HCT116 (cell line): ENCODE data around the gene ECEL1. TPM values are rescaled to one million over a fixed set of nuclear protein-coding genes. Genes with fewer than 3 reads are reported as not detected.

Experiments
- ATAC-seq: fragments of 200-7000 bp; cut with Tn5 transposase; 2 replicates; pipeline ENCODE4 v1.9.1; 2020; ENCODE audit warnings: mild to moderate bottlenecking, moderate library complexity
- BruUV-seq: library from RNA; stranded (reverse); fragments of 400-500 nt; replicated peaks from 2 replicates; lab custom pipeline; 2021; lab: Mats Ljungman, UMichigan
- CTCF ChIA-PET: fragments of 300-600 bp; sonication (Branson Sonifier 250); formaldehyde crosslinking; loops from one replicate; lab custom pipeline; 2021; ENCODE audit warnings: antibody characterized with exemption; lab: Charles Lee
- POLR2A ChIA-PET: fragments of 300-600, 350-600 bp; sonication (Branson Sonifier 250); formaldehyde crosslinking; loops from one replicate; lab custom pipeline; 2021; ENCODE audit warnings: antibody characterized with exemption; lab: Charles Lee
- RAD21 ChIA-PET, 2 experiments: fragments of 300-600 bp; sonication (Branson Sonifier 250); formaldehyde crosslinking; loops; one replicate each; lab custom pipeline; 2023; ENCODE audit warnings: low total read pairs in 2 of 2; ENCODE audit not compliant: uncharacterized antibody in 2 of 2, unreplicated experiment in 2 of 2, low non-redundant PET in 1 of 2; lab: Charles Lee
- DNase-seq: peaks from one replicate; pipeline ENCODE4 v3.0.0-alpha.2; 2010; ENCODE audit warnings: low read depth, low spot score
- H2AFZ ChIP-seq: fragments of 200-600 bp; shearing (Covaris generic), sonication (generic); 2 replicates; pipeline ENCODE4 v1.6.1; 2017; ENCODE audit warnings: low read depth, mixed run types, mixed read lengths, antibody characterized with exemption, low read length; ENCODE audit not compliant: poor library complexity, severe bottlenecking
- H3K27ac ChIP-seq: 2 replicates; pipeline ENCODE4 v1.5.1; 2012; ENCODE audit warnings: low read depth, low read length
- H3K27me3 ChIP-seq: fragments of 200-600 bp; sonication (generic); 2 replicates; pipeline ENCODE4 v1.6.1; 2016; ENCODE audit warnings: mixed run types, low read length, mixed read lengths; ENCODE audit not compliant: insufficient read depth
- H3K36me3 ChIP-seq, 2 experiments: fragments of 200-500 bp in 1 of 2; fragments of 200-600 bp in 1 of 2; sonication (Bioruptor generic) in 1 of 2; sonication (generic) in 1 of 2; 2 replicates each; pipeline versions ENCODE4 v1.5.1 to v1.6.1; 2014 to 2016; ENCODE audit warnings: low read length in 2 of 2, inconsistent platforms in 1 of 2, mixed read lengths in 1 of 2, mixed run types in 1 of 2; ENCODE audit not compliant: insufficient read depth in 2 of 2, control insufficient read depth in 1 of 2
- H3K4me1 ChIP-seq, 2 experiments: fragments of 200-600 bp in 1 of 2; sonication (generic) in 1 of 2; 2 replicates each; pipeline versions ENCODE4 v1.5.1 to v1.6.1; 2012 to 2017; ENCODE audit warnings: low read length in 2 of 2, inconsistent platforms in 1 of 2, mild to moderate bottlenecking in 1 of 2, mixed read lengths in 1 of 2, mixed run types in 1 of 2, moderate library complexity in 1 of 2; ENCODE audit not compliant: insufficient read depth in 2 of 2, control insufficient read depth in 1 of 2
- H3K4me2 ChIP-seq: fragments of 200-600 bp; sonication (generic); 2 replicates; pipeline ENCODE4 v1.6.1; 2017; ENCODE audit warnings: mixed run types, low read length, mixed read lengths
- H3K4me3 ChIP-seq, 2 experiments: fragments of 200-600 bp in 1 of 2; sonication (generic) in 1 of 2; replicated peaks in 1 of 2; 2 replicates each; pipeline ENCODE4 v1.5.1; 2011 to 2016; ENCODE audit warnings: low read length in 2 of 2, control low read depth in 1 of 2, low read depth in 1 of 2, mild to moderate bottlenecking in 1 of 2, mixed read lengths in 1 of 2, mixed run types in 1 of 2
- H3K79me2 ChIP-seq: fragments of 200-600 bp; sonication (generic); 2 replicates; pipeline ENCODE4 v1.6.1; 2017; ENCODE audit warnings: mild to moderate bottlenecking, mixed run types, low read length, moderate library complexity, mixed read lengths; ENCODE audit not compliant: insufficient read depth
- H3K9ac ChIP-seq: fragments of 200-600 bp; sonication (generic); 2 replicates; pipeline ENCODE4 v1.6.1; 2016; ENCODE audit warnings: low read length, mixed read lengths
- H3K9me2 ChIP-seq: fragments of 200-600 bp; sonication (generic), shearing (Covaris generic); 2 replicates; pipeline ENCODE4 v1.6.1; 2017; ENCODE audit warnings: mixed run types, mild to moderate bottlenecking, moderate library complexity; ENCODE audit not compliant: insufficient read depth
- H3K9me3 ChIP-seq, 2 experiments: fragments of 200-500 bp in 1 of 2; fragments of 200-600 bp in 1 of 2; sonication (Bioruptor generic) in 1 of 2; sonication (generic) in 1 of 2; 2 replicates each; pipeline ENCODE4 v1.6.1; 2014 to 2017; ENCODE audit warnings: low read length in 2 of 2, mixed read lengths in 2 of 2, inconsistent platforms in 1 of 2, low read depth in 1 of 2, mild to moderate bottlenecking in 1 of 2, mixed run types in 1 of 2, moderate library complexity in 1 of 2; ENCODE audit not compliant: control insufficient read depth in 1 of 2, insufficient read depth in 1 of 2
- H4K20me1 ChIP-seq: fragments of 200-600 bp; sonication (generic), shearing (Covaris generic); 2 replicates; pipeline ENCODE4 v1.6.1; 2017; ENCODE audit warnings: mixed run types, mild to moderate bottlenecking, moderate library complexity; ENCODE audit not compliant: insufficient read depth
- CBX3 ChIP-seq: IDR thresholded peaks from 2 replicates; pipeline ENCODE4 v1.6.1; 2012; ENCODE audit warnings: low read depth
- CEBPB ChIP-seq: IDR thresholded peaks from 2 replicates; pipeline ENCODE4 v1.6.1; 2012; ENCODE audit warnings: low read depth
- EGR1 ChIP-seq: IDR thresholded peaks from 2 replicates; pipeline ENCODE4 v1.6.1; 2012; ENCODE audit warnings: low read depth
- FOSL1 ChIP-seq: IDR thresholded peaks from 2 replicates; pipeline ENCODE4 v1.6.1; 2012; ENCODE audit warnings: low read depth
- JUND ChIP-seq: IDR thresholded peaks from 2 replicates; pipeline ENCODE4 v1.6.1; 2012
- POLR2A ChIP-seq: IDR thresholded peaks from 2 replicates; pipeline ENCODE4 v1.7.0; 2011; ENCODE audit warnings: borderline replicate concordance; ENCODE audit not compliant: insufficient read depth, insufficient read length; ENCODE audit errors: extremely low read depth
- POLR2AphosphoS5 ChIP-seq: IDR thresholded peaks from 2 replicates; pipeline ENCODE4 v1.6.1; 2011; ENCODE audit warnings: mild to moderate bottlenecking, low read depth, low read length, moderate library complexity
- SP1 ChIP-seq: IDR thresholded peaks from 2 replicates; pipeline ENCODE4 v1.6.1; 2012; ENCODE audit warnings: low read depth
- intact Hi-C: fragments of 100-400 bp; cut with micrococcal nuclease; formaldehyde crosslinking; loops from 2 replicates; pipeline ENCODE4 v1.10.0; 2022
- total RNA-seq: library from RNA; stranded (reverse); gene quantifications from one replicate; pipeline ENCODE4 v1.2.1, GENCODE V29; 2021; ENCODE audit not compliant: unreplicated experiment
- TF ChIP-seq, protein P1 (sequence below), 3 experiments: fragments of 200-600 bp in 1 of 3; sonication (generic) in 1 of 3; IDR thresholded peaks in 2 of 3; conservative IDR thresholded peaks in 1 of 3; 2 replicates each; pipeline ENCODE4 v1.5.1; 2012 to 2017; ENCODE audit warnings: low read depth in 2 of 3, low read length in 2 of 3, antibody characterized with exemption in 1 of 3, borderline replicate concordance in 1 of 3, control low read depth in 1 of 3, mild to moderate bottlenecking in 1 of 3, mixed read lengths in 1 of 3, mixed run types in 1 of 3, moderate library complexity in 1 of 3; ENCODE audit not compliant: insufficient read depth in 1 of 3
- TF ChIP-seq, protein P2 (sequence below): IDR thresholded peaks from 2 replicates; pipeline ENCODE4 v1.6.1; 2012
- TF ChIP-seq, protein P3 (sequence below): IDR thresholded peaks from 2 replicates; pipeline ENCODE4 v1.6.1; 2012
- TF ChIP-seq, protein P4 (sequence below): IDR thresholded peaks from 2 replicates; pipeline ENCODE4 v1.6.1; 2012; ENCODE audit warnings: low read depth

ECEL1 gene
- total RNA-seq, 1 experiment from 2014 or later, result not detected

DNA sequence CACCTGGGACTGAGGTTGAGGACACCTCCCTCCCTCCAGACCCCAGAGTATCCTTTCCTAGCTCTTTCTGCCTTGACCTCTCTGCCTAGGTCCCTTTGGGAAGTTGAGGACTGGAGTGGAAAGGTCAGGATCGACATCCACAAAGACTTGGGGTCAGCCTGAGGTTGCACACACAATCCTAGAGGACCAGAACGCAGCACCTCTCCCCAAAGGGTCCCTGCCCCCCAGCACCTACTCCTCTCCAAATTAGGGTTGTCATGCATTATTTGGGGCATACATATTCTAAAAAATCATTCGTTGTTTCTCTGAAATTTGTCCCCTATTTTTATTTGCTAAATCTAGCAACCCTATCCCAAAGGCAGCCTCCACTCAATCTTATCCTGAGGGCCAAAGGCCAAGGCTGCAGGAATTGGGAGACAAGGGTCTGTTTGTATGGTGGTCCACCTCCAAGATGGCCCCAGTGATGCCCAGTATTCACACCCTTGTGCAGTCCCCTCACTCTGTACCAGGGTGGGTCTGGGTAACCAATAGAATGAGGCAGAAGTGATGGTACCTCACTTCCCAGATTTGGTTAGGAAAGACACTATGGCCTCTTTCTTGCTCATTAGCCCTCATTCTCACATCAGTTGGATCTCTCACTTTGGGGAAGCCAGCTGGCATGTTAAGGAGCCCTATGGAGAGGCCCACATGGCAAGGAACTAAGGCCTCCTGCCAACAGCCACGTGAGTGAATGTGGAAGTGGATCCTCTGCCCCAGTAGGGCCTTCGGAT, 48.3 kb upstream of the ECEL1 start:
- intact Hi-C loops, result no loop called here
- Histone ChIP-seq H3K4me2 (no peak overlapping the region), H3K9ac (no peak overlapping the region), H2AFZ (no peak overlapping the region), H3K36me3 (no peaks in the 10 kb centered on the region), H3K27ac (no peak overlapping the region), H3K9me3 (peaks cover 0 to 8% of the 10 kb centered on the region in 2 experiments; a peak in 3 of 4 replicates), H3K9me2 (no peaks in the 10 kb centered on the region), H3K4me3 (no peak overlapping the region), H3K79me2 (no peaks in the 10 kb centered on the region), H3K4me1 (0 out of 4 replicates have a peak, but pooled peaks cover 0 to 3% of the 10 kb centered on the region in 2 experiments), H4K20me1 (no peaks in the 10 kb centered on the region), H3K27me3 (no peaks in the 10 kb centered on the region)
- no peak for ATAC-seq
- BruUV-seq, result no TSS peak
- DNase-seq, result no peak
- CTCF ChIA-PET, result no interaction called here
- RAD21 ChIA-PET, result no interaction called here
- POLR2A ChIA-PET, result no interaction called here
- TF ChIP-seq, protein P1, sequence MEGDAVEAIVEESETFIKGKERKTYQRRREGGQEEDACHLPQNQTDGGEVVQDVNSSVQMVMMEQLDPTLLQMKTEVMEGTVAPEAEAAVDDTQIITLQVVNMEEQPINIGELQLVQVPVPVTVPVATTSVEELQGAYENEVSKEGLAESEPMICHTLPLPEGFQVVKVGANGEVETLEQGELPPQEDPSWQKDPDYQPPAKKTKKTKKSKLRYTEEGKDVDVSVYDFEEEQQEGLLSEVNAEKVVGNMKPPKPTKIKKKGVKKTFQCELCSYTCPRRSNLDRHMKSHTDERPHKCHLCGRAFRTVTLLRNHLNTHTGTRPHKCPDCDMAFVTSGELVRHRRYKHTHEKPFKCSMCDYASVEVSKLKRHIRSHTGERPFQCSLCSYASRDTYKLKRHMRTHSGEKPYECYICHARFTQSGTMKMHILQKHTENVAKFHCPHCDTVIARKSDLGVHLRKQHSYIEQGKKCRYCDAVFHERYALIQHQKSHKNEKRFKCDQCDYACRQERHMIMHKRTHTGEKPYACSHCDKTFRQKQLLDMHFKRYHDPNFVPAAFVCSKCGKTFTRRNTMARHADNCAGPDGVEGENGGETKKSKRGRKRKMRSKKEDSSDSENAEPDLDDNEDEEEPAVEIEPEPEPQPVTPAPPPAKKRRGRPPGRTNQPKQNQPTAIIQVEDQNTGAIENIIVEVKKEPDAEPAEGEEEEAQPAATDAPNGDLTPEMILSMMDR (IDR thresholded peaks at IDR 0.05 in 2 of 3, conservative IDR thresholded peaks at IDR 0.05 in 1 of 3; ENCODE audit: borderline replicate concordance in 1 of 3, insufficient read depth in 1 of 3, low read depth in 2 of 3, low read length in 2 of 3), result no peak
- no peak for TF ChIP-seq EGR1
- TF ChIP-seq POLR2AphosphoS5, result no peak
- TF ChIP-seq, protein P2, sequence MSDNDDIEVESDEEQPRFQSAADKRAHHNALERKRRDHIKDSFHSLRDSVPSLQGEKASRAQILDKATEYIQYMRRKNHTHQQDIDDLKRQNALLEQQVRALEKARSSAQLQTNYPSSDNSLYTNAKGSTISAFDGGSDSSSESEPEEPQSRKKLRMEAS, result no peak
- TF ChIP-seq, protein P3, sequence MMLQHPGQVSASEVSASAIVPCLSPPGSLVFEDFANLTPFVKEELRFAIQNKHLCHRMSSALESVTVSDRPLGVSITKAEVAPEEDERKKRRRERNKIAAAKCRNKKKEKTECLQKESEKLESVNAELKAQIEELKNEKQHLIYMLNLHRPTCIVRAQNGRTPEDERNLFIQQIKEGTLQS, result no peak
- no peak for TF ChIP-seq CEBPB
- TF ChIP-seq FOSL1, result no peak
- TF ChIP-seq, protein P4, sequence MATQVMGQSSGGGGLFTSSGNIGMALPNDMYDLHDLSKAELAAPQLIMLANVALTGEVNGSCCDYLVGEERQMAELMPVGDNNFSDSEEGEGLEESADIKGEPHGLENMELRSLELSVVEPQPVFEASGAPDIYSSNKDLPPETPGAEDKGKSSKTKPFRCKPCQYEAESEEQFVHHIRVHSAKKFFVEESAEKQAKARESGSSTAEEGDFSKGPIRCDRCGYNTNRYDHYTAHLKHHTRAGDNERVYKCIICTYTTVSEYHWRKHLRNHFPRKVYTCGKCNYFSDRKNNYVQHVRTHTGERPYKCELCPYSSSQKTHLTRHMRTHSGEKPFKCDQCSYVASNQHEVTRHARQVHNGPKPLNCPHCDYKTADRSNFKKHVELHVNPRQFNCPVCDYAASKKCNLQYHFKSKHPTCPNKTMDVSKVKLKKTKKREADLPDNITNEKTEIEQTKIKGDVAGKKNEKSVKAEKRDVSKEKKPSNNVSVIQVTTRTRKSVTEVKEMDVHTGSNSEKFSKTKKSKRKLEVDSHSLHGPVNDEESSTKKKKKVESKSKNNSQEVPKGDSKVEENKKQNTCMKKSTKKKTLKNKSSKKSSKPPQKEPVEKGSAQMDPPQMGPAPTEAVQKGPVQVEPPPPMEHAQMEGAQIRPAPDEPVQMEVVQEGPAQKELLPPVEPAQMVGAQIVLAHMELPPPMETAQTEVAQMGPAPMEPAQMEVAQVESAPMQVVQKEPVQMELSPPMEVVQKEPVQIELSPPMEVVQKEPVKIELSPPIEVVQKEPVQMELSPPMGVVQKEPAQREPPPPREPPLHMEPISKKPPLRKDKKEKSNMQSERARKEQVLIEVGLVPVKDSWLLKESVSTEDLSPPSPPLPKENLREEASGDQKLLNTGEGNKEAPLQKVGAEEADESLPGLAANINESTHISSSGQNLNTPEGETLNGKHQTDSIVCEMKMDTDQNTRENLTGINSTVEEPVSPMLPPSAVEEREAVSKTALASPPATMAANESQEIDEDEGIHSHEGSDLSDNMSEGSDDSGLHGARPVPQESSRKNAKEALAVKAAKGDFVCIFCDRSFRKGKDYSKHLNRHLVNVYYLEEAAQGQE, result no peak
- TF ChIP-seq JUND, result no peak
- TF ChIP-seq SP1, result no peak
- no peak for TF ChIP-seq POLR2A
- TF ChIP-seq CBX3, result no peak
